ENCODE data around the gene MAP3K6. TPM values are rescaled to one million over a fixed set of nuclear protein-coding genes. Genes with fewer than 3 reads are reported as not detected.
A peak's percentile ranks its signal among the peaks of the same experiment; 100 is the strongest.

MAP3K6 gene
- total RNA-seq, 1 experiment from 2014 or later, result 7.7 TPM

- WGBS (ENCODE audit: extremely low coverage, insufficient read length, low lambda C conversion rate), result no CpG with 5 or more reads among the region's 9 CpGs
Measured at GRCh38 chr1:27394282-27394658, 27.5 kb upstream of the MAP3K6 start.

More at GRCh38 chr1:27394282-27394658, 27.5 kb upstream of the MAP3K6 start:
- DNase-seq, result no peak
- no peak overlapping the region for H2BK5ac ChIP-seq (ENCODE audit: insufficient read length, low read length)
- no peak overlapping the region for H3K4me2 ChIP-seq (ENCODE audit: insufficient read depth, insufficient read length, low read length)
- H4K8ac ChIP-seq (replicated peaks; ENCODE audit: insufficient read length, low read depth, low read length), result no peak overlapping the region
- no peak overlapping the region for H3K9ac ChIP-seq (ENCODE audit: extremely low read depth, insufficient read length, low read length)
- peaks cover 0 to 4% (median 3%) of the 10 kb centered on the region in 3 experiments; a peak in 2 of 7 replicates for H3K36me3 Mint-ChIP-seq (ENCODE audit: insufficient read depth in 1 of 3, low read depth in 3 of 3)
- H3K9me3 Mint-ChIP-seq, result no peaks in the 10 kb centered on the region; a peak in 2 of 5 replicates
- H3K4me1 Mint-ChIP-seq, result peaks cover 39 to 45% of the 10 kb centered on the region in 2 experiments
- no peak overlapping the region for H2BK12ac ChIP-seq (ENCODE audit: insufficient read length, low read depth, low read length)
- no peak overlapping the region for H3K56ac ChIP-seq (ENCODE audit: insufficient read length, low read depth, low read length)
- peak overlapping the region in 1 of 2 experiments; percentile 65; a peak in 3 of 5 replicates for H3K4me3 Mint-ChIP-seq
- no peaks in the 10 kb centered on the region for H3K9me3 ChIP-seq (ENCODE audit: control insufficient read depth, low read depth, low read length)
- peaks cover 2% of the 10 kb centered on the region for H3K4me1 ChIP-seq (ENCODE audit: insufficient read depth, low read length)
- H3K18ac ChIP-seq (ENCODE audit: insufficient read length, low read depth, low read length), result no peak overlapping the region
- no peaks in the 10 kb centered on the region for H3K79me1 ChIP-seq (ENCODE audit: insufficient read depth, low read depth, low read length, poor library complexity, severe bottlenecking)
- H3K23me2 ChIP-seq (ENCODE audit: insufficient read length, low read depth, low read length, poor library complexity, severe bottlenecking), result peaks cover 4% of the 10 kb centered on the region
- H3K27ac Mint-ChIP-seq, result no peak overlapping the region
- no peak overlapping the region for H3T11ph ChIP-seq (ENCODE audit: low read length)
- no peak overlapping the region for H3K27ac ChIP-seq (ENCODE audit: insufficient read length, low read depth, low read length)
- no peak overlapping the region for H4K5ac ChIP-seq (ENCODE audit: insufficient read length, low read depth, low read length)
- H2BK20ac ChIP-seq (ENCODE audit: low read depth, low read length, poor library complexity, severe bottlenecking), result no peak overlapping the region
- TF ChIP-seq CTCF (conservative IDR thresholded peaks at IDR 0.05), result no peak
- H4K91ac ChIP-seq (ENCODE audit: insufficient read length, low read depth, low read length), result no peak overlapping the region
- no peak overlapping the region for H2AK5ac ChIP-seq (ENCODE audit: insufficient read length, low read length)
- no peaks in the 10 kb centered on the region for H3K27me3 ChIP-seq (ENCODE audit: insufficient read depth, low read length)
- no peak overlapping the region for H2BK15ac ChIP-seq (ENCODE audit: low read depth, low read length)
- no peak overlapping the region for H2AFZ ChIP-seq (ENCODE audit: low read length)
- H3K14ac ChIP-seq (ENCODE audit: insufficient read depth, low read length), result no peak overlapping the region
- no peaks in the 10 kb centered on the region for H3K79me2 ChIP-seq (ENCODE audit: insufficient read depth, low read length)
- H3K4ac ChIP-seq (ENCODE audit: low read depth, low read length), result no peak overlapping the region
- no peak overlapping the region for H3K23ac ChIP-seq (ENCODE audit: insufficient read length, low read depth, low read length)
- H2BK120ac ChIP-seq (ENCODE audit: low read depth, low read length, poor library complexity, severe bottlenecking), result no peak overlapping the region
- H3K27me3 Mint-ChIP-seq (ENCODE audit: low read depth), result no peaks in the 10 kb centered on the region; the same call in none of the 2 replicates
- no peaks in the 10 kb centered on the region for H4K20me1 ChIP-seq (ENCODE audit: control insufficient read depth, insufficient read depth, insufficient read length)

All from H9 (cell line).